Endothelial cell of umbilical vein (primary cell): Measurements from ENCODE around the gene IFNA5. TPM values are rescaled to one million over a fixed set of nuclear protein-coding genes. Genes with fewer than 3 reads are reported as not detected.

ENCODE experiments used
- BruUV-seq: library from RNA; stranded (reverse); fragments of 400-500 nt; replicated peaks from 2 replicates; lab custom pipeline; 2021; lab: Mats Ljungman, UMichigan
- CTCF ChIA-PET: fragments of 300-600, 350-600 bp; sonication (Branson Sonifier 250); formaldehyde crosslinking; loops from one replicate; lab custom pipeline; 2021; ENCODE audit warnings: antibody characterized with exemption, inconsistent platforms; lab: Charles Lee
- POLR2A ChIA-PET: fragments of 300-600, 350-600 bp; sonication (Branson Sonifier 250); formaldehyde crosslinking; loops from one replicate; lab custom pipeline; 2021; ENCODE audit warnings: antibody characterized with exemption, inconsistent platforms; lab: Charles Lee
- DNase-seq: peaks from one replicate; pipeline ENCODE4 v3.0.0-alpha.2; 2011; ENCODE audit warnings: low read depth, low spot score
- FAIRE-seq: peaks from 2 replicates; lab custom pipeline; 2011; peaks lifted over from hg19 to GRCh38; lab: Jason Lieb, UNC
- H2AFZ ChIP-seq: 2 replicates; pipeline ENCODE4 v1.6.0; 2012; ENCODE audit warnings: low read depth, low read length, control low read depth, inconsistent platforms
- H3K27ac ChIP-seq: 2 replicates; pipeline ENCODE4 v1.5.1; 2011; ENCODE audit warnings: low read depth, mild to moderate bottlenecking, control low read depth, low read length, moderate library complexity; ENCODE audit not compliant: insufficient read depth
- H3K27me3 ChIP-seq, 2 experiments: 2 replicates each; pipeline versions ENCODE4 v1.6.0 to v1.6.1; 2011; ENCODE audit warnings: low read length in 2 of 2, mixed read lengths in 1 of 2; ENCODE audit not compliant: control insufficient read depth in 2 of 2, insufficient read depth in 2 of 2
- H3K36me3 ChIP-seq, 2 experiments: 2 replicates in 1 of 2; 3 replicates in 1 of 2; pipeline ENCODE4 v1.5.1; 2011; ENCODE audit warnings: low read length in 2 of 2, mild to moderate bottlenecking in 1 of 2, moderate library complexity in 1 of 2; ENCODE audit not compliant: control insufficient read depth in 2 of 2, insufficient read depth in 2 of 2; ENCODE audit errors: extremely low read depth in 1 of 2
- H3K4me1 ChIP-seq: 3 replicates; pipeline ENCODE4 v1.5.1; 2011; ENCODE audit warnings: mild to moderate bottlenecking, low read length; ENCODE audit not compliant: control insufficient read depth, insufficient read depth; ENCODE audit errors: extremely low read depth
- H3K4me2 ChIP-seq: 2 replicates; pipeline ENCODE4 v1.6.1; 2011; ENCODE audit warnings: low read length, control low read depth, mixed read lengths; ENCODE audit not compliant: insufficient read depth
- H3K4me3 ChIP-seq, 3 experiments: fragments of 200-600 bp in 1 of 3; sonication (generic), shearing (Covaris generic) in 1 of 3; replicated peaks in 1 of 3; 2 replicates each; pipeline ENCODE4 v1.5.1; 2011 to 2016; ENCODE audit warnings: control low read depth in 3 of 3, low read length in 3 of 3, mild to moderate bottlenecking in 2 of 3, inconsistent platforms in 1 of 3, low read depth in 1 of 3, moderate library complexity in 1 of 3; ENCODE audit not compliant: insufficient read depth in 1 of 3
- H3K79me2 ChIP-seq: 2 replicates; pipeline ENCODE4 v1.6.0; 2012; ENCODE audit warnings: low read length, inconsistent platforms; ENCODE audit not compliant: control insufficient read depth, insufficient read depth
- H3K9ac ChIP-seq: replicated peaks from 2 replicates; pipeline ENCODE3; 2011; ENCODE audit warnings: low read length, control low read depth; ENCODE audit not compliant: insufficient read depth; ENCODE audit errors: extremely low read depth
- H3K9me1 ChIP-seq: replicated peaks from 3 replicates; pipeline ENCODE4 v1.6.0; 2011; ENCODE audit warnings: mild to moderate bottlenecking, low read length; ENCODE audit not compliant: control insufficient read depth, insufficient read depth; ENCODE audit errors: extremely low read depth
- H3K9me3 ChIP-seq: replicated peaks from 2 replicates; pipeline ENCODE4 v1.5.1; 2012; ENCODE audit warnings: low read length, inconsistent platforms; ENCODE audit not compliant: control insufficient read depth, insufficient read depth
- H4K20me1 ChIP-seq: replicated peaks from 2 replicates; pipeline ENCODE3; 2011; ENCODE audit warnings: mild to moderate bottlenecking, low read length; ENCODE audit not compliant: control insufficient read depth, insufficient read depth; ENCODE audit errors: extremely low read depth
- CTCF ChIP-seq, 2 donors: IDR thresholded peaks; 1 replicate in 1 of 2; 2 replicates in 1 of 2; pipeline ENCODE4 v1.5.1; 2011; ENCODE audit warnings: low read length in 2 of 2, mild to moderate bottlenecking in 2 of 2, moderate library complexity in 2 of 2, control low read depth in 1 of 2, inconsistent platforms in 1 of 2, low read depth in 1 of 2; ENCODE audit not compliant: insufficient read depth in 1 of 2; ENCODE audit errors: extremely low read depth in 1 of 2
- EZH2 ChIP-seq: IDR thresholded peaks from 2 replicates; pipeline ENCODE4 v1.6.1; 2012; ENCODE audit warnings: borderline replicate concordance, low read depth, mild to moderate bottlenecking, moderate library complexity, low read length, inconsistent platforms; ENCODE audit not compliant: severe bottlenecking
- FOS ChIP-seq: IDR thresholded peaks from 2 replicates; pipeline ENCODE4 v1.6.1; 2011; ENCODE audit warnings: mild to moderate bottlenecking, low read length, moderate library complexity, borderline replicate concordance; ENCODE audit not compliant: insufficient read depth
- GATA2 ChIP-seq: IDR thresholded peaks from 2 replicates; pipeline ENCODE4 v1.7.0; 2011; ENCODE audit warnings: low read depth, mild to moderate bottlenecking, moderate library complexity, mixed read lengths, low read length; ENCODE audit not compliant: insufficient read length, insufficient read depth
- JUN ChIP-seq: IDR thresholded peaks from 2 replicates; pipeline ENCODE4 v1.6.1; 2011; ENCODE audit warnings: borderline replicate concordance, low read depth; ENCODE audit not compliant: insufficient read length, insufficient read depth
- MAX ChIP-seq: IDR thresholded peaks from 2 replicates; pipeline ENCODE4 v1.6.1; 2011; ENCODE audit not compliant: insufficient read depth, insufficient read length
- MYC ChIP-seq: IDR thresholded peaks from one replicate; pipeline ENCODE4 v1.6.1; 2011; ENCODE audit warnings: mild to moderate bottlenecking, low read depth, low read length
- POLR2A ChIP-seq: IDR thresholded peaks from 2 replicates; pipeline ENCODE4 v1.6.1; 2012; ENCODE audit warnings: low read depth, mild to moderate bottlenecking, control low read depth, low read length
- POLR2AphosphoS5 ChIP-seq: IDR thresholded peaks from 2 replicates; pipeline ENCODE4 v1.6.1; 2012; ENCODE audit warnings: low read depth, mild to moderate bottlenecking, control low read depth, low read length, moderate library complexity; ENCODE audit not compliant: insufficient read depth
- dilution Hi-C: fragments of 300-500 bp; cut with MboI; formaldehyde crosslinking; loops from one replicate; pipeline ENCODE4 v1.15.0; 2019; ENCODE audit warnings: low sequenced_read_pairs; ENCODE audit not compliant: extremely low pct_ligation_motif_present
- intact Hi-C: fragments of 100-400 bp; cut with micrococcal nuclease; formaldehyde crosslinking; loops from one replicate; pipeline ENCODE4 v1.10.0; 2022
- polyA plus RNA-seq, 4 experiments: library from polyadenylated mRNA; depleted of rRNA in 3 of 4; stranded (reverse) in 3 of 4; unstranded in 1 of 4; fragments of >200 nt; gene quantifications; 2 replicates each; pipeline versions ENCODE4 v1.2.1 to v1.2.3, GENCODE V29; 2011 to 2012; ENCODE audit warnings: missing spikeins in 1 of 4
- total RNA-seq: library from RNA; stranded (reverse); gene quantifications from 2 replicates; pipeline ENCODE4 v1.2.3, GENCODE V29; 2021

IFNA5 gene
- total and polyA plus RNA-seq, 2 donors (not counting 3 experiments of a cell fraction or from before 2014, with no cell fraction given): not detected

- CTCF ChIA-PET: interaction anchor here (1.0 to 3.3 kb wide), 6 partner anchors 12 to 143 kb away, joined by 3 to 23 read pairs (median 5); partner anchors contain the start of gene KLHL9
- intact Hi-C loops (no loop called here), dilution Hi-C loops (no loop called here)
- BruUV-seq: no TSS peak
- Histone ChIP-seq H3K36me3 (peaks cover 2 to 9% of the 10 kb centered on the region in 2 experiments), H3K27me3 (no peaks in the 10 kb centered on the region), H3K4me1 (peaks cover 20% of the 10 kb centered on the region), H2AFZ (no peak overlapping the region), H3K9me3 (no peaks in the 10 kb centered on the region), H3K27ac (no peak overlapping the region), H3K4me2 (no peak overlapping the region), H3K9ac (no peak overlapping the region), H3K9me1 (no peaks in the 10 kb centered on the region), H4K20me1 (peaks cover 9% of the 10 kb centered on the region), H3K79me2 (peaks cover 17% of the 10 kb centered on the region), H3K4me3 (no peak overlapping the region)
- TF ChIP-seq POLR2AphosphoS5 (no peak), MYC (no peak), EZH2 (no peak), JUN (no peak), POLR2A (no peak), GATA2 (no peak), FOS (no peak), CTCF (IDR thresholded peaks at IDR 0.05; ENCODE audit: extremely low read depth in 1 of 2, insufficient read depth in 1 of 2, low read depth in 1 of 2, low read length in 2 of 2) (no peak), MAX (no peak)
- POLR2A ChIA-PET: no interaction called here
- no peak for DNase-seq
- FAIRE-seq: no peak
Measured at GRCh38 chr9:21322911-21323461, 17.9 kb upstream of the IFNA5 start.
